NCI-H2196 treated with DMSO at 0.1 percent for 48 hours (cell line): ENCODE data around the gene RBCK1.
"Not testable (repeated sequence)": the region's sequence is repeated elsewhere in the genome, so short reads cannot be mapped to it uniquely, and the experiment has no call there.

Experiments
- DNase-seq: peaks from one replicate; lab custom pipeline; 2025; ENCODE audit not compliant: unreplicated experiment; lab: John Stamatoyannopoulos, UW

Gene RBCK1

GRCh38 chr20:375265-375889 is 32.7 kb upstream of the RBCK1 start:
- no peak for DNase-seq

- DNase-seq: no peak
Measured at GRCh38 chr20:376089-376488, 32.0 kb upstream of the RBCK1 start.

- DNase-seq: no peak
Measured at GRCh38 chr20:376750-377149, 31.3 kb upstream of the RBCK1 start.

- DNase-seq: not testable (repeated sequence)
Measured at GRCh38 chr20:377578-377977, 30.5 kb upstream of the RBCK1 start.

- DNase-seq: no peak
Measured at GRCh38 chr20:378961-379336, 29.1 kb upstream of the RBCK1 start.

- DNase-seq: peak; percentile 19
Measured at GRCh38 chr20:380763-381580, 27.1 kb upstream of the RBCK1 start.

GRCh38 chr20:381581-382290 is 26.4 kb upstream of the RBCK1 start:
- DNase-seq: peak; percentile 65

GRCh38 chr20:382291-383115 is 25.6 kb upstream of the RBCK1 start:
- no peak for DNase-seq

- no peak for DNase-seq
Measured at GRCh38 chr20:383889-384288, 24.2 kb upstream of the RBCK1 start.

GRCh38 chr20:384723-385122 is 23.4 kb upstream of the RBCK1 start:
- no peak for DNase-seq

GRCh38 chr20:385448-385847 is 22.7 kb upstream of the RBCK1 start:
- no peak for DNase-seq

- DNase-seq: not testable (repeated sequence)
Measured at GRCh38 chr20:386634-387033, 21.5 kb upstream of the RBCK1 start.

- no peak for DNase-seq
Measured at GRCh38 chr20:387520-387919, 20.6 kb upstream of the RBCK1 start.

- no peak for DNase-seq
Measured at GRCh38 chr20:388034-388994, 19.8 kb upstream of the RBCK1 start.

- DNase-seq: no peak
Measured at GRCh38 chr20:389220-389619, 18.9 kb upstream of the RBCK1 start.

GRCh38 chr20:391041-391711 is 16.9 kb upstream of the RBCK1 start:
- DNase-seq: no peak

- not testable (repeated sequence) for DNase-seq
Measured at GRCh38 chr20:393296-393695, 14.8 kb upstream of the RBCK1 start.

GRCh38 chr20:396252-396618 is 11.9 kb upstream of the RBCK1 start:
- DNase-seq: no peak

- DNase-seq: no peak
Measured at GRCh38 chr20:396619-397431, 11.3 kb upstream of the RBCK1 start.
